ENCODE results near the gene PSMD13. TPM values are rescaled to one million over a fixed set of nuclear protein-coding genes. Genes with fewer than 3 reads are reported as not detected.
"Not testable (repeated sequence)": the region's sequence is repeated elsewhere in the genome, so short reads cannot be mapped to it uniquely, and the experiment has no call there.

PSMD13 gene
- total RNA-seq, 1 experiment from 2014 or later, result 140 TPM

DNA sequence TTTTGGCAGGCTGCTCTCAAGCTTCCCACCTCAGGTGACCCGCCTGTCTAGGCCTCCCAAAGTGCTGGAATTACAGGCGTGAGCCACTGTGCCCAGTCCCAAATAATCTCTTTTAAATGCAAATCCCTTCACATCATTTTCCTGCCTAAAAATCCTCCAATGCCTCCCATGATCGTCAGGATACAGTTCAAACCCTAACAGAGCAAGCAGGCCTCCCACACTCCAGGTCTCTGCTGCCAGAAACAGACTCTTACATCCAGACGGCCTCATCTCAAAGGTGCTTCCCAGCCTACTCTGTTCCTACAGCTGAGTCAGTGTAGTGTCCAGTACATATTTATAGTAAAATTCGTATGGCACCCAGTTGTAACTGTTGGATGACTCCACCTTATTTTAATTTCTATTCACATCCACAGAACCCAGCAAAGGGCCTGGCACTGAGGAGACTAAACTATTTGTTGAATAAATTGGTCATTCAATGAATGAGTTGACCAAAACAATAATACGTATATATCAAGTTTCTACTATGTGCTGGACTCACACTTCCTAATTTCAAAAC is 8.9 kb upstream of the PSMD13 start:
- in situ Hi-C loops (cut with HindIII; ENCODE audit: low pct_unique_long_range_greater_than_20kb, low sequenced_read_pairs), result no loop called here
- DNase-seq (ENCODE audit: low read depth, low spot score), result no peak

DNA sequence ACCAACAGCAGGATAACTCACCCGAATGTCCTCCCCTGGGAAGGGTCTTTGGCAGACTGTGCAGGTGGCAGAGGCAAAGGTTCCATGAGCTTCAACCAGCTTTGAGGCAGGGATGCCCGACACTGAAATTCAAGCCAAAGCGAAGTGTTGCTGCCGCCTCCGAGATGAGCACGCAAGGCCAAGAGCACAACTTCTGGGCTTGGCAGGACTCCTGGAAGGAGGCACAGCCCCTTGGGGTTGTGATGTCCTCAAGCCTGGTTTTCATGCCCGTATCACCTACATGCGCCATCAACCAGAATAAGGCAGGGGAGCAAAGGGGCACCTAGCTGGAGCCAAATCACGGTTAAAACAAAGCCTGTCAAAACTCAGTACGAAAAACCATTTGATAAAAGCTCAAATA is 6.3 kb upstream of the PSMD13 start:
- in situ Hi-C loops (cut with HindIII; ENCODE audit: low pct_unique_long_range_greater_than_20kb, low sequenced_read_pairs), result no loop called here

DNA sequence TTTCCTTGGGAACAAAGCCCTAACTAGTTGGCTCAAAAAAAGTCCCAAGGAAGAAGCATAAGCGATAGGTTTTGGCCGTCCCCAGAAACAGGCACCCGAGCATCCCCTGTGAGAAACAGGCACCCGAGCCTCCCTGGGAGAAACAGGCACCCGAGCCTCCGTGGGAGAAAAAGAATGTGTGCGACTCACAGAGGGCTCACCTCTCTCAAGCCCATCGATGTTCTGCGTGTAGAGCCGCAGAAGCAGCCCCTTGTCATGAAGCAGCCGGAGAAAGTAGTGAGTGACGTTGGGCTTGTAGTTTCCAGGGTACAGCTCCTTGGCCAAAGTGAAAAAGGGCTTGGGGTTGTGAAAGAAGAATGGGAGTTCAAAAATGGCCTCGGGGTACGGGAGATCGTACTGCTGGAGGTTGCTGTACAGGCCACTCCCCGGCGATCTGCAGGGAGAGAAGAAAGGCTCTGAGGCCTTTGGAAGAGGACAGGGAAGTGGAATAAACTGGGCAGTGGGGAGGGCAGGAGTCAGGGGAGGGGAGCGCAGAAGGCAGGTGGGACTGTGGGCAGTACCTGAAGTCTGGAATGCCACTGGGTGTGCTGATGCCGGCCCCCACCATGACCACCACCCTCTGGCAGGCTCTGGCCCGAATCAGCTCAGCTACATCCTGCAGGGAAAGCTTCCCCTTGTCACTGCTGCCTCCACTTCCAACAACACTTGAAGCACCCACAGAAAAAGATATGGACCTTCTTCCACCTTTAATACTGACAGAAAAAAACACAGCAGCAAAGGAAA is 3.8 kb upstream of the PSMD13 start:
- DNase-seq (ENCODE audit: low read depth, low spot score), result no peak
- in situ Hi-C loops (cut with HindIII; ENCODE audit: low pct_unique_long_range_greater_than_20kb, low sequenced_read_pairs), result no loop called here

More for the DNA sequence above, 6.3 kb upstream of the PSMD13 start:
- DNase-seq (ENCODE audit: low read depth, low spot score), result no peak

DNA sequence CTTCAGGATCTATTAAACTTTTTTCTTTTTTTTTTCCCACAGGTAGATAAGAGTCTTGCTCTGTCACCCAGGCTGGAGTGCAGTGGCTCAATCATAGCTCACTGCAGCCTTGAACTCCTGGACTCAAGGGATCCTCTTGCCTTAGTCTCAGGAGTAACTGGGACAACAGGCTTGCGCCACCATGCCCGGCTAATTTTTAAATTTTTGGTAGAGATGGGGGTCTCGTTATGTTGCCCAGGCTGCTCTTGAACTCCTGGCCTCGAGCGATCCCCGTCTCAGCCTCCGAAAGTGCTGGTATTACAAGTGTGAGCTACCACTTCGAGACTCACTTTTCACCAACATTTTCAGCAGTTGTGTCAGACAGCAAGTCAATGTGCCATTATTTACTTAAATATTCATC is 1.6 kb upstream of the PSMD13 start:
- no peak for DNase-seq (ENCODE audit: low read depth, low spot score)
- in situ Hi-C loops (cut with HindIII; ENCODE audit: low pct_unique_long_range_greater_than_20kb, low sequenced_read_pairs), result no loop called here

DNA sequence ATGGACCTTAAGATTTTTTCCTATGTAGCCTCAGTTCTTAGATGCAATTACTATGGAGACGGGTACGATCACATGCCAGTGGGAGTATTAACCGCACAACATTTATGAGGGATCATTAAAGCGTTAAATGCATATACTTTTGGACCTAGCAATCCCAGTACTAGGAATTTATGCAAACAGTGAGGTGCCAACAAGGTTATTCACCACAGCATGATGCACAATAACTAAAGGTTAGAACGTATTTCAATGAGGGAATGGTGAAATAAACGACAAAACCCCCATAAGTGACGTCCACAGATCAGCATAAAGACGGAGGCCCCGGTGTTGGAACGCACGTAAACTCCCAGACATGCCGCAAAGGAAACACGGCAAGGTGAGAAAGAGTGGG is 1.2 kb upstream of the PSMD13 start:
- in situ Hi-C loops (cut with HindIII; ENCODE audit: low pct_unique_long_range_greater_than_20kb, low sequenced_read_pairs), result no loop called here

DNA sequence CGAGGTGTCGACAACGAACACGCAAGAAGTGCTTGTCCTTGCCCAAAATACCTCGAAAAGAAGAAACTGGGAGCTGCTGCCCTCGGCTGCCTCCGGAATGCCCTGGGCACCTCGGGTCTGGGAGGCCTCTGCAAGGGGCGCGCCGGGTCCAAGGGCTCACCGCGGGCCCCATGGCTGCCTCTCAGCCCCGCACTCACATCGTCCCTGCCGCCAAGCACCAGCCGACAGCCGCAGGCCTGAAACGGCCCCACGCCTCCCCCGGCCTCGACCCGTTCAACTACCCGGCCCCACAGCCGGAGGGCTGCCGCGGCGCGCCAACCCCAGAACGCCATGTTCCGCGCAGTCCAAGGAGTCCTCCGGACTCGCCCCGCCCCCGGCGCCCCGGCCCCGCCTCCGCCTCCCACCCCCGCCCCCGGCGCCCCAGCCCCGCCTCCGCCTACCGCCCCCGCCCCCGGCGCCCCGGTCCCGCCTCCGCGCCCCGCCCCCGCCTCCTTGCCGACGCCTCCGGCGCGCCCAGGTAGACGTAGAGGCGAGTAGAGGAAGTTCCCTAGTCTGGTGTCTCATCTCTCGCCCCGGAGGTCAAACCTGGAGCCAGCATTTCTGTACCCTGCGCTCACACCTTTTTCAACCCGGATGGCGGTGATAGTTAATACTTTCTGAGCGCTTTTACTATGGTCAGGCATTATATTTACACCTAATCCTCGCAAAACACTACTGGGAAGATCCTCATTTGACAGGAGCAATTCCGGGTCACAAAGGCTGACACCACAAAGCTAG is 591 bp upstream of the PSMD13 start, which contains the start of gene SIRT3:
TSS of gene SIRT3 (minus strand) at position 346 of the 777 bp plus-strand sequence. CDS start at position 332, 14 bp downstream.
- in situ Hi-C loops (cut with HindIII; ENCODE audit: low pct_unique_long_range_greater_than_20kb, low sequenced_read_pairs), result no loop called here
- DNase-seq (ENCODE audit: low read depth, low spot score), result peak; percentile 82

More for the DNA sequence above, 1.2 kb upstream of the PSMD13 start:
- DNase-seq (ENCODE audit: low read depth, low spot score), result no peak

DNA sequence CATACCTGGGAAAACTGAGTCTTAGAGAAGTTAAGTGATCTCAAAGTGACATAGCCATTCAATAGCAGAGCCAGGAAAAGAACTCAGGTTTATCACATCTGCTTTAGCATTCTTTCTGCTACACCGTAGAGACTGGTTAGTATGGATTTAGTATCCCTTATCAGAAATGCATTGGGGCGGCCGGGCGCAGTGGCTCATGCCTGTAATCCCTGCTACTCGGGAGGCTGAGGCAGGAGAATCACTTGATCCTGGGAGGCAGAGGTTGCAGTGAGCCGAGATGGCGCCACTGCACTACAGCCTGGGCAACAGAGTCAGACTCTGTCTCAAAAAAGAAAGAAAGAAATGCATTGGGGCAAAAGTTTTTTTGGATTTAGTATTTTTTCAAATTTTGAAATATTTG is 1.6 kb downstream of the PSMD13 start:
- in situ Hi-C loops (cut with HindIII; ENCODE audit: low pct_unique_long_range_greater_than_20kb, low sequenced_read_pairs); DNase-seq (ENCODE audit: low read depth, low spot score): not testable (repeated sequence)

DNA sequence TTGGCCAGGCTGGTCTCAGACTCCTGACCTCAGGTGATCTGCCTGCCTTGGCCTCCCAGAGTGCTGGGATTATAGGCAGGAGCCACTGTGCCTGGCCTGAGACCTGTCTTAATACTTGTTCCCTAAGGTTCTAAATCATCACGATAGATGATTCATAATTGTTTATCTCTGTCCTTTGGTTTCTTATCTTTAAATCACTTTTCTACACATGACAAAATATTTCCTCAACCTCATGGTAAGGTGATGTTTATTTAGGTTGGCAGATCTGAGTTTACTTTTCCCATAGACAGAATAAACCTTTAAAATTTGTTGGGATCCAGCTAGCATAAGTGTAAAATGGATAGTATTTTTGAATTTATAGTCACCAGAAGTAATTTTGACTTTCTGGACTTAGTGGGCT is 3.5 kb downstream of the PSMD13 start:
- DNase-seq (ENCODE audit: low read depth, low spot score), result no peak
- in situ Hi-C loops (cut with HindIII; ENCODE audit: low pct_unique_long_range_greater_than_20kb, low sequenced_read_pairs), result no loop called here

DNA sequence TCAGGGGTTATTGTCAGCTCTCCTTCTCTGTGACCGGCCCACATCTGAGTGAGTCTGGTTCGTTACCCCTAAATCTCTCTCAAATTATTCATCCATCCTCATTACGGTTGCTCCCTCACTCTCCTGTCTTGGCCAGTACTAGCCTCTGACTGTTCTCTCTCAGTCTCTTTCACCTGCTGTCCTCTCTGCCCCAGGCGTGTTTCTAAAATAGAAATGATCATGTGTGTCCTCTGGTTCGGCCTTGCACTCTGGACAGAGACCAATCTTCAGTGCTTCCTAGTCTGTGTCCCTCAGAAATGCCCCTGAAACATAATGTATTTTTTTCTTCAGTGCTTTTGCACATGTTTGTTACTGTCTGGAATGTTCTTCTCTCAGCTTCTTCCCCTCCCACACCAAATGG is 4.9 kb downstream of the PSMD13 start:
- in situ Hi-C loops (cut with HindIII; ENCODE audit: low pct_unique_long_range_greater_than_20kb, low sequenced_read_pairs), result no loop called here
- no peak for DNase-seq (ENCODE audit: low read depth, low spot score)

DNA sequence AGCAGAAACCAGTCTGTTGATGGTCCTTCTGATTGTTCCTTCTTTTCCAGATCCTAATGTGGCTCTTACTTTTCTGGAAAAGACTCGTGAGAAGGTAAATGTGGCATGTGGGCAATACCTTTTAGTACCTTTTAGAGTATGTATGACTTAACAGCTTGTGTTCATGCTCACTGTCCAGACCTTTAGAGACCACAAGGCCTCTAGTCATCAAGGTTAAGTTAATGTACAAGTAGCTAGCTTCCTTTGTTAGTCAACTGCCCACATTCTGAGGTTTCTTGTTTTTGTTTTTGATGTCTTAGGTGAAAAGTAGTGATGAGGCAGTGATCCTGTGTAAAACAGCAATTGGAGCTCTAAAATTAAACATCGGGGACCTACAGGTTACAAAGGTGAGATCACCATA is 7.6 kb downstream of the PSMD13 start:
- in situ Hi-C loops (cut with HindIII; ENCODE audit: low pct_unique_long_range_greater_than_20kb, low sequenced_read_pairs), result no loop called here

DNA sequence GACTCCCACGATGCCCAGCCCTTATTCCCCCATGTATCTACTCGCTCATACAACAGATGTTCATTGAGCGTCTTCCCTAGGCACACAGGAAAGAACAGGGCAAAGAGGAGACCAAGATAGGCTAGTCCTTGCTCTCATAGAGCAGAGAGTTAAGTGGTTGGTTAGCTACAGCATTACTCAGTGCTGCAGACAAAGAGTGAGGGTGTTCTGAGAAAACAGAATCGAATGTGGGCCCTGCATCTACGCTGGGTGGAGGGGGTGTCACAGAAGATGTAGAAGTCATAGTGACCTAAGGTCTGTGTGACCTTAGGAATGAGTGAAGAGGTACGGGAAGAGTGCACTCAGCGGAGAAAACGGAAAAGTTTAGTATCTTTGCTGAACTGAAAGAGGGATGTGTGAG is 12.3 kb downstream of the PSMD13 start:
- no peak for DNase-seq (ENCODE audit: low read depth, low spot score)
- in situ Hi-C loops (cut with HindIII; ENCODE audit: low pct_unique_long_range_greater_than_20kb, low sequenced_read_pairs), result no loop called here

More for the DNA sequence above, 7.6 kb downstream of the PSMD13 start:
- no peak for DNase-seq (ENCODE audit: low read depth, low spot score)

DNA sequence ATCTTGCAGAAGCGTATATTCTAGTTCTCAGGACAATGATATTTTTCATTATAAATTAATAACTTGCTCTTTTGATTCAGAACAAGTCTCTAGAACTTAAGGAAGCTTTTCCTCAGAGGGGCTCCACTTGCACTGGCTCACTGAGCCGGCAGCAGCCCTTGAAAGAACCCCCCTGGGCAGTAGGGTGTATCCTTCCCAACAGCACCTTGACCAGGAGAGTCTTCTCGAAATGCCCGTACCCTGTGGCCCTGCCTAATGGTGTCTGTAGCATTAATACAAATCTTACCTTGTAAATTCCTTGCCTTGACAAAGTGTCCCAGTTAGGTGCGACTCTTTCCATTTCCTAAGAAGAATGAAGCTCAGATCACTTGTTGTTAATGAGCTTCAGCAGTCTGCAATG is 13.5 kb downstream of the PSMD13 start:
- in situ Hi-C loops (cut with HindIII; ENCODE audit: low pct_unique_long_range_greater_than_20kb, low sequenced_read_pairs), result no loop called here
- DNase-seq (ENCODE audit: low read depth, low spot score), result no peak

DNA sequence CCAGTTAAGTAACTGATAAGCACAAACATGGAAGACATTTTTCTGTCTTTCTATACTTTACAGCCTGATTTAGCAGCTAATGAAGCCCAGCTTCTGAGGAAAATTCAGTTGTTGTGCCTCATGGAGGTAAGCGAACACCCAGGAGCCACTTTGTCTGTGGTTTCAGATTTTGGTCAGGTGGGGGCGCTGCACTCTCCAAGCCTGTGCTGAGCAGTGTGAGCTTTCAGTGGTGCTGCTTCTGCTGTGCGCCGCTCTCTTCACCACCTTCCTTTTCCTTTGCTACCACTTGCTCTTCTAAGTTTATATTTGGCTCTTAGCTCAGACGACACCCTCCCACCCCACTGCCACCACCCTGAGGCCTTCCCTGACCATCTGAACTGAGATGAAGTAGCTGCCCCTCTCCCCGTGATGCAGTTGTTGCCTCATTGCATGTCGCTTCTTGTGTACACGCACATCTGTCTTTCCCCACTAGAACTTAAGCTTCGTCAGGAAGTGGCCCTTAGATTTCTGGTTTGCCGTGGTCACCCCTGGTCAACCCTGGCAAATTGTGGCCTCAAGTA is 14.0 kb downstream of the PSMD13 start:
- DNase-seq (ENCODE audit: low read depth, low spot score), result peak; percentile 72
- in situ Hi-C loops (cut with HindIII; ENCODE audit: low pct_unique_long_range_greater_than_20kb, low sequenced_read_pairs), result no loop called here

DNA sequence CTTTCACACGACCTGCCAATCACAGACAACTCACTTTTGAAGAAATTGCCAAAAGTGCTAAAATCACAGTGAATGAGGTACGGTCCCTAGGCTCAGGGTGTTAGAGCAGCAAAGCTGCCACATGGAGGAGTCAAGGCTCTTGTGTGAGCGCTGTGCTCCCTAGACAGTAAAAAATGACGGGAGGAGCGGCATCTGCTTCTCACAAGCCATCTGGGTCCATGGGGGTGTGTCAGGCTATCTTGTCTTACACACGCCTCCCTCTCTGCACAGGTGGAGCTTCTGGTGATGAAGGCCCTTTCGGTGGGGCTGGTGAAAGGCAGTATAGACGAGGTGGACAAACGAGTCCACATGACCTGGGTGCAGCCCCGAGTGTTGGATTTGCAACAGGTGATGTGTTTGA is 14.8 kb downstream of the PSMD13 start:
- in situ Hi-C loops (cut with HindIII; ENCODE audit: low pct_unique_long_range_greater_than_20kb, low sequenced_read_pairs), result no loop called here
- no peak for DNase-seq (ENCODE audit: low read depth, low spot score)

DNA sequence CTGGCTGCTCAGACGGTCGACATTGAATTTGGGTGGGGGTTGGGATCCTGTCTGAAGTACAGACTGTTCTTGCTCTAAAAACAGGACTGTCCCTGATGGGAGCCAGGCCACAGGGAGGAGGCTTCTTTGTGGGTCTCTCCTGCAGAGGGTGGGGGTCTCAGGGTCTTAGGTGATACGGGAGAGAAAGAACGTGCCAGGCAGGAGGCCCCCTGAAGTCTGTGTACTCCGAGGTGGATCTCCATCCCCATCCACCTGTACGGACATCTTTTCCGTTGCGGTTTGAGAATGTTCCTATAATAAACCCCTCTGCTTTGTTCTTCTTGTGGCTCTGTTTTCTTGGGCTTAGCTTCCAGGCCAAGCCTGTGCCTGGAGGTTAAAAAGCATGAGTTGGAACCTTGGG is 15.9 kb downstream of the PSMD13 start:
- in situ Hi-C loops (cut with HindIII; ENCODE audit: low pct_unique_long_range_greater_than_20kb, low sequenced_read_pairs), result no loop called here
- DNase-seq (ENCODE audit: low read depth, low spot score), result no peak

DNA sequence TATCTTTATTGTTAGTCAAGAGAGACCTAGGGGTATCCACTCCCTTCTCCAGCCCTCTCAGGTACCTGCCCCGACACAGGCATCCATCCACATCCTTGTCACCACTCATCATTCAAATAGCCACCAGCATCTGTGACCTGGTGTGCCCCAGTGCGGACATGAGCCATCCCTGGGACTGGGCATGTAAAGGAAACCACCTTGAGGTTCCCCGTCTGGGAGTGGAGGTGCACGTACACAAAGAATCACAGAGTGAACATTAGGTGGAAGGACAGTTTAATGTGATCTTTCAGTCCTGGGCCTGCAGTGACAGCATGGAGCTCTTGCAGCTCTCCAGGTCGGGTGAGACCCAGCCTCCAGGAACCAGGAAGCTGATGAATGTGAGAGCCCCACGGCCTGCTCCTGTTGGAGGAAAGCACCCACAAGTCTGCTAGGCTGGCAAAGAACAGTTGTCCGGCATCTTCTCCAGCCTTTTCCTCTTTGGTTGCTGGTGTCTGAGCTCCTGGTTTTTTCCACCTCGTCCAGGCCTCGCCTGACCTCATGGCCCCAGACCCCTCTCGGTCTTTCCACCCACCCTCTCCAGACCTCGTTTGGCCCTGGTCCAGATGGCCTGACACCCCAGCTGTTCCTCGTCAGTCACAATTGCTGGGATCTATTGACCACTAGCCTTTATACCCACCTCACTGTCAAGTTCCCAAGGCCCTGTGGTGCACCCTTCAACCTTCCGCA is 16.5 kb downstream of the PSMD13 start:
- no peak for DNase-seq (ENCODE audit: low read depth, low spot score)
- in situ Hi-C loops (cut with HindIII; ENCODE audit: low pct_unique_long_range_greater_than_20kb, low sequenced_read_pairs), result no loop called here

DNA sequence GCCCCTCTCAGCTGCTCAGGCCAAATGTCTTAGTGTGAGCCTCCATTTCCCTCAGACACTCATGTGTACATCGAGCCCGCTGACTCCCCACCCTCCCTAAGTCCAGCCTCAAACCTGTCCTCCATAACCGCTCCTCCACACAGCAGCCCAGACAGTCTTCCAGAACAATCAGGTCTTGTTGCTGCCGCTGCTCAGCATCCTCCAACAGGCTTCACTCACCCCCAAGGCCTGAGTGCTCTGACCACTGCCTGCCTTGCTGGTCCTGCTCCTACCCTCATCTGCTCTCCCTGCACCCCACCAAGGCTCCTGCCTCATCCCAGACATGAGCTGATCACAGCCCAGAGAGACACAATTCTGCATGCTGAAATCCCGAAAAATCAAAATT is 17.1 kb downstream of the PSMD13 start:
- in situ Hi-C loops (cut with HindIII; ENCODE audit: low pct_unique_long_range_greater_than_20kb, low sequenced_read_pairs), result no loop called here
- no peak for DNase-seq (ENCODE audit: low read depth, low spot score)

DNA sequence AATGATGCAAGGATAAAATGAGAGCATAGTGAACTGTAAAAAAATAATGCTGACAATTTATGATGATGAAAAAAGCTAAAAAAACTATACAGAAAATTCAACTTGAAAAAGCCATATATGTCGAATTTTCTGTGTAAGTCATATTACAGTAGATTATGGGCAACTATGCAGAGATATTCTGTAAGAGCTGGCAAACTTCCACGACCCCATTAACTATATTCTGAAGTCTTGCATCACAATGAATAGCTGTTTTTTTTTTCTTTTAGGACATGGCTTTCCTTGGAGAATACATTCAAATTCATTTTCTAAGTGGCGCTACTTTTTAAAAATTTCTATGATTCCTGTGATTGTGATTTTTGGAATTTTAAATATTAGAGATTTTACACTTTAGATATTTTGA is 18.4 kb downstream of the PSMD13 start:
- no peak for DNase-seq (ENCODE audit: low read depth, low spot score)

More for the DNA sequence above, 18.4 kb downstream of the PSMD13 start:
- in situ Hi-C loops (cut with HindIII; ENCODE audit: low pct_unique_long_range_greater_than_20kb, low sequenced_read_pairs), result no loop called here
